Stimulated activated CD8-positive, alpha-beta memory T cell treated with anti-CD3 and anti-CD28 coated beads, Interleukin-7, amount 100 ng/mL, for 48 hours (primary cell): ENCODE data around the gene DENND2A.
"Not testable (repeated sequence)": the region's sequence is repeated elsewhere in the genome, so short reads cannot be mapped to it uniquely, and the experiment has no call there.

Experiments
- DNase-seq, 2 donors: peaks; one replicate each; pipeline ENCODE4 v3.0.0-alpha.2; 2020; ENCODE audit warnings: low read depth in 1 of 2; ENCODE audit errors: extremely low read depth in 1 of 2

The DENND2A gene

DNA sequence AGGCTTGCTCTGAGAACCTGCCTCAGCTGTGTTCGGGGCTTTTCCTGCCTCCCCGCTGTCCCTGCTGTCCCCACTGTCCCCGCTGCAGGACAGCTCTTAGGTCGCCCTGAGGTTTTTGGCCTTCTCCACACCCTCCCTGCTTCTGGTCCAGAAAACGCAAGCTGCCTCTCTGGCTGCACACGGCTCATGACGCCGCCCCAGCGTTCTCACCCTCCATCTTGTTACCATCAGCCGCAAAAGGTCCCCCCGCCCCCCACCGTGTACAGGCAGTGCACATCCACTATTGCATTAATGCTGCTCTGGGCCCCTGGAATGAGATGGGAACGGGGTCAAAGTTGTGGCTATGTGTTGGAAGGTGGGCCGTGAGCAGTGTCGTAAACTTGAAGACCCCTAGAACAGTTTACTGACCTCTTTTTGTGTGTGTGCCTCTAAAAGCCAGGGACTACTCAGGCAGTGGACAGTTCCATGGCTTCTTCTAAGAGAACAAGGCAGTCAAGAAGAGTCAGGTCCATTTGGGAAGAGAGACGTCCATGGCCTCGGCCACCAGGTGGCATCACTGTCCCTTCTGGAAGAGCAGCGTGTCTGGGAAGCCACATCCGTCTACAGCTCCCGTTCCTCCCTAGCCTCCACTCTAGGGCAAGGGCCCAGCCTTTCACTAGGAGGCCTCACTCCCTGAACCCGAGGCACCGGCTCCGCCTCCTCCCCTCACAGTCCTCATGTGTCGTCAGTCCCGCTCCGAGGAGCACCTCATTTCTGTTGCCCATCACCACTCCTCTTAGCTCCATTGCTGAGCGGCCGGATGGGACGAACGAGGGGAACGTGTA lies 122.9 kb downstream of the DENND2A start:
- peak; percentile 31 to 50 for DNase-seq

DNA sequence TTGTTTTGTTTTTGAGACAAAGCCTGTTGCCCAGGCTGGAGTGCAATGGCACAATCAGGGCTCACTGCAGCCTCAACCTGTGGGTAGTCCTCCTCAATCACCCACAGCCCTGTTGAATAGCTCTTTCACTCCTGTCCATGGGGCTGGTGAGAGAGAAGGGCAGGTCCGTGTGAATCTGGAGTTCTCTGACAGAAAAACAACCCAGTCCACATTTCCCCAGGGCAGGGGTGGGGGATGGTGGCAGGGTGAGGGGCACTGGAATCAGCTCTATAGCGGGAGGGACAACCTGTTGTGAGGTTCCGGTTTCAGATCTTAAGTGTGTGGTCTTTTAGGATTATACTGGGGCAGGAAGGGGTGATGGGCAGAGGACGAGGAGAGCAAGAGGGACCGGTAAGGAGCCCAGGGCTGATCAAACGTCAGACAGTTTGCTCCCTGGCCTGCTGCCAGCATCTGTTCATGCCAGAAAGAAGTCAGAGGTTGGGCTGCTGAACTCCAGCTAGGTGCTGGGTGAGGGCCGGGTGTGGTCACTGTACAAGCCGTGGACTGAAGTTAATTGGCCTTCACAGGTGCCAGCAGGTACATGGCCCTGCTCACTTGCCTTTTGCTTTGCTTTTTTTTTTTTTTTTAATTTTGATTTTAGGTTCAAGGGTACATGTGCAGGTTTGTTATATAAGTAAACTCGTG lies 128.2 kb downstream of the DENND2A start:
- DNase-seq = no peak

DNA sequence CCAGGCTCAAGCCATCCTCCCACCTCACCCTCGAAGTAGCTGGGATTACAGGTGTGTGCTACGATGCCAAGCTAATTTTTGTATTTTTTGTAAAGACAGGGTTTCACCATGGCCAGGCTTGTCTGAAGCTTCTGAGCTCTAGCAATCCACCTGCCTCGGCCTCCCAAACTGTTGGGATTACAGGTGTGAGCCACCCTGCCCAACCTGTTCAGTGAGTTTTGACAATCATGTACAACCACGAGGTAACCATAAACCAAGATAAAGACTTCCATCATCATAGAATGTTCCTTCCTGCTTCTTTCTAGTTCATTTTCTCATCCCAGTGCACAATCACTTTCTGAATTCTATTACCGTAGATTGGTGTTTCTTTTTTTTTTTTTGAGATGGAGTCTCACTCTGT lies 130.8 kb downstream of the DENND2A start:
- no peak for DNase-seq

- DNase-seq = not testable (repeated sequence)
Observed at GRCh38 chr7:140507556-140507955, 133.1 kb downstream of the DENND2A start.

DNA sequence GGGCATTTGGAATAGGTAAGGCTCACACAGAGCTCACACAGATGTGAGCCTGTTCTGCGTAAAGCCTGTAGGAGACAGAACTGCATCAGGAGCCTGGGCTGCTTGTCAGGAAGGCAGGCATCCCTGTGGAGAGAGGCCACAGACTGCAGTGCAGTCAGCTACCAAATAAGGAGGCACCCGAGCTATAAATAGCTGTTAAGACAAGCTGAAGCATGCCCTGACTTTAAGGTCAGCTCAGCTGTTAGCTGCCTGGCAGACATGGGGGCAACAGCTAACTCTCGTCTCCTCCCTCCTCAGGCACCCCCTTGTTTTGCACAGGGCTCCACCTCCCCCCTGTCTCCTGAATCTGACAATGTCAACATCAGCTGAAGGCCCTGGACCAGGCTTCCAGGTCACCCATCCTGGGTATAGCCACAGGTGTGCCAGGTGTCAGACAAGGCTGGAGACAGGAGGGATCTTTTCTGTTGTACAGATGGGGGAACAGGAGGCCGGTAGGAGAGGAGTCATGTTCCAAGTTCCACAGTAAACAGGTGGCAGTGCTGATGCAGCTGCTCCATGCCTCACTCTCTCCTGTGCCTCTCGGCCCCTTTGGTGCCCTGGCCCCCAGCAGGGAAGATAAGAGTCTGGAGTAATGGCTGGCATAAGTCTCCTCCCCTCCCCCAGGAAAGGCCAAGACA lies 133.7 kb downstream of the DENND2A start:
- no peak for DNase-seq

DNA sequence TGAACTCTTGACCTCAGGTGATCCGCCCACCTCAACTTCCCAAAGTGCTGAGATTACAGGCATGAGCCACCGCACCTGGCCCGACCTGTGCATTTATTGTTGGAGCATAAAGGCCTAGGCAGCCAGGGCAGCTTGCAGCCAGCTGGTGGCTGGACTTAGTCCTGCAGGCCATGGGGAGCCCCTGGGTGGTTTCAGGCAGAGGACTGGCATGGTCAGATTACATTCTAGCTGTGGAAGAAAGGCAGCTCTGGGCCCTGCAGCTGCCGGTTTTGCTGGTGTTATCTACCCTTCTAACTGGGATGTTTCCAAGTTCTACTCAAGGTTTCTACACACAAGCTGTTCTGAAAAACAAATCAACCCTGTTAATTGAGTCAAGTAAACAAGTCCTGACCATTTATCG lies 138.6 kb downstream of the DENND2A start:
- DNase-seq = no peak

DNA sequence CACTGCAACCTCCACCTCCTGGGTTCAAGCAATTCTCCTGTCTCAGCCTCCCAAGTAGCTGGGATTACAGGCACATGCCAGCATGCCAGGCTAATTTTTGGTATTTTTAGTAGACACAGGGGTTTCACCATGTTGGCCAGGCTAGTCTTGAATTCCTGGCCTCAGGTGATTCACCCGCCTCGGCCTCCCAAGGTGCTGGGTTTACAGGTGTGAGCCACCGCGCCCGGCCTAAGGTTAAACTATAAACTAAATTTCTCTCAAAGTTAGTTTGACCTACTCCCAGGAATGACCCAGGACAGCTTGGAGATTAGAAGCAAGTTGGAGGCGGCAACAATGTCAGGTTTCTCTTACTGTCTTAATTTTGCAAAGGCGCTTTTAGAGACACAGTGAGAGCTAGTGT lies 142.8 kb downstream of the DENND2A start:
- DNase-seq = not testable (repeated sequence)

DNA sequence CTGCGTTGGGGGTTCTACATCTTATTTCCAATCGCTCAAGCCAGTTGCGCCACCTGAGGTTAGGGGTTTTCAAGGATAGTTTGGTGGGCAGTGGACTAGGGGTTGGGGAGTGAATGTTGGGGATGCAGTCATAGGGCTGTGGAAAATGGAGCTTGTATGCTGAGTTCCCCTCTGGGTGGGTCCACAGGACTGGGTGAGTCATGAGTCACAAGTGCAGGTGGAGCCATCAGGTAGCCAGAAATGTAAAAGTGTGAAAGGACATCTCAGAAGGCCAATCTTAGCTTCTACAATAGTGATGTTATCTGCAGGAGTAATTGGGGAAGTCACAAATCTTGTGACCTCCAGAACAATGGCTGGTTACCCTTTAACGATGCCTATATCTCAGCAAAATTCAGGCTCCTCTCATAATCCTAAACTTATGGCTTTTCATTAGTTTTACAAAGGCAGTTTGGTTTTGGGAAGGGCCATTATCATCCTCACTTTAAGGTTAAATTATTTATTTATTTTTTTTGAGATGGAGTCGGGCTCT lies 143.3 kb downstream of the DENND2A start:
- no peak for DNase-seq

- DNase-seq = no peak
Observed at GRCh38 chr7:140495514-140496097, 145.0 kb downstream of the DENND2A start.

DNA sequence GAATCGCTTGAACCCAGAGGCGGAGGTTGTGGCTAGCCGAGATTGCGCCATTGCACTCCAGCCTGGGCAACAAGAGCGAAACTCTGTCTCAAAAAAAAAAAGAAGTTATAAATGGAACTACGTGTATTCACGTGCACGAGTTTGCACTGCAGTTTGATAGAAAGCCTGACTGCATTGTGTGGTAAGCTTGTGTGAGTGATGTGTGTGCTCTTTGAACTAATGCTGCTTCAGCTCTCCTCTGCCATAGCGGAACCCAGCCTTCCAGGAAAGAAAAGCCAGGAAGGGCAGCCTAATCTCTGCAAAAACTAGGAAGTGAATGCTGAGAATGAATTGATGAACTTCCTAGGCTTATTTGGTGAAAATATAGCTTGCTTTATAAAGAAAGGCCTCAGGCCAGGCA lies 145.7 kb downstream of the DENND2A start:
- DNase-seq = no peak

GRCh38 chr7:140489026-140489359 lies 151.6 kb downstream of the DENND2A start:
- DNase-seq = no peak

GRCh38 chr7:140485500-140486265 lies 154.9 kb downstream of the DENND2A start:
- no peak for DNase-seq

DNA sequence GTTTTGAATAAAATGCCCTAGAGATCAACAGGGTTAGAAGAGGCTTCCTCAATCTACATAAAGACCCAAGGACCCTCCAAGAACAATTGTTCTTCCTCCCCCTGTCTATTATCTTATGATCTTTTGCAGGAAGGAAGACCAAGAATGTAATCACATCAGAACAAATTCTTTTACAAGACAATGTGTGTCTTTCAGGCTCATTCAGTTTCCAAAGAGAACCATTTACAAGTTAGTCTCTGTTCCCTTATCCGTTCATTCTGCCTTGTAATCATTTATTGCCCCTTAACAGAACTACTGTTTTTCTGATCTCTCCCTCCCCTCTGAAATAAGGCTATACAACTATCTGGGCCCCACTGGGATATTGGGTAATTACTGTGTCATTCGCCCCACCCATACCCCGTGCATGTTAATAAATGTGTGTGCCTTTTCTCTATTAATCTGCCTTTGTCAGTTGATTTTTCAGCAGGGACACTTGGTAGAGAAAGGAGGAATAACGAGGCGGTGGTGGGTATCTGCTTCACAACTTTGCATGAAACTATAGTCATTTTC lies 155.6 kb downstream of the DENND2A start:
- no peak for DNase-seq

DNA sequence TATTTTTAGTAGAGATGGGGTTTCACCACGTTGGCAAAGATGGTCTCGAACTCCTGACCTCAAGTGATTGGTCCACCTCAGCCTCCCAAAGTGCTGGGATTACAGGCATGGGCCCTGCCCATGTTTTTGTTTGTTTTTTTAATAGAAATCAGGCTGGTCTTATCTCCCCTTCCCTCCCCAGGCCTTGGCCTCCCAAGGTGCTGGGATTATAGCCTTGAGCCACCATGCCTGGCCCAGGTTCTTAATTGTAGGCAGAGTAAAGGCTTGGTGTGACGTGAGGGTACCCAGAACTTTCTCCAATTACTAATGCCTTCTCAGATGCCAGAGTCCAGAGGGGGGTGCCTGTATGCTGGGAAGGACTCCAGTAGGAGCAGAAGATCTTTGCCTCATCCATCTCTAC lies 156.1 kb downstream of the DENND2A start:
- DNase-seq = no peak

- DNase-seq = no peak
Observed at GRCh38 chr7:140479739-140480084, 160.9 kb downstream of the DENND2A start.

DNA sequence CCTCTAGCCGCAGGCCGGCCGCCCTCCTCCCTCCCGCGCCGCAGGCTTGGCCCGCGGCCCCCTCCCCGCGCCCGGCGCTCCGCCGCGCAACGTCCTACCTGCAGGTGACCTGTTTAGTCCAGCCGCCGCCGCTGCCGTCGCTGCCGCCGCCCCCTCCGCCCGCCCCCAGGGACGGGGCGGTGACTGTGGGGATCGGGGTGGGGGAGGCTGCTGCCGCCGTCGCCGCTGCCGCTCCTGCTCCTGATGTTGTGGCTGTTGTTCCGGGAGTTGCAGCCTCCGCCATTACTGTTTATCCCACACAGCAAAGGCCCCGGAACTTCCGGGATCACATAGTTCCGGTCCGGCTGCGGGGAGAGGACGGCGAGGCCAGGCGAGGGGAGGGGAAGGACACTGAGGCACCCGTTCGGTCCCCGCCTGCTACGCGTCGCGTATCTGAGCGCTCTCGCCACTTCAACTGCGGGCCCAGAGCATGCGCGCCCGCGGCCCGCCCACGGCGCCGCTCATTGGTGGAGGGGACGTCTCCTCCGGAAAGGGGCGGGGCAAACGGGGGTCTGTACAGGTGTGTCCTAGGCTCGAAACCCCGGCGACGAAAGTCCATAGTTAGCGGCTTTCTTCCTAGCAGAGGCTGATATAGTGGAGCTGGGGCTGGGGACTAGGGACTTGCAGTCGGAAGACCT lies 161.4 kb downstream of the DENND2A start, which contains the start of gene MKRN1:
Gene MKRN1, minus strand, starts transcription at position 444 of the 677 bp plus-strand sequence. Its CDS starts 161 bp downstream, at position 283.
- DNase-seq = peak; percentile 86 to 94

DNA sequence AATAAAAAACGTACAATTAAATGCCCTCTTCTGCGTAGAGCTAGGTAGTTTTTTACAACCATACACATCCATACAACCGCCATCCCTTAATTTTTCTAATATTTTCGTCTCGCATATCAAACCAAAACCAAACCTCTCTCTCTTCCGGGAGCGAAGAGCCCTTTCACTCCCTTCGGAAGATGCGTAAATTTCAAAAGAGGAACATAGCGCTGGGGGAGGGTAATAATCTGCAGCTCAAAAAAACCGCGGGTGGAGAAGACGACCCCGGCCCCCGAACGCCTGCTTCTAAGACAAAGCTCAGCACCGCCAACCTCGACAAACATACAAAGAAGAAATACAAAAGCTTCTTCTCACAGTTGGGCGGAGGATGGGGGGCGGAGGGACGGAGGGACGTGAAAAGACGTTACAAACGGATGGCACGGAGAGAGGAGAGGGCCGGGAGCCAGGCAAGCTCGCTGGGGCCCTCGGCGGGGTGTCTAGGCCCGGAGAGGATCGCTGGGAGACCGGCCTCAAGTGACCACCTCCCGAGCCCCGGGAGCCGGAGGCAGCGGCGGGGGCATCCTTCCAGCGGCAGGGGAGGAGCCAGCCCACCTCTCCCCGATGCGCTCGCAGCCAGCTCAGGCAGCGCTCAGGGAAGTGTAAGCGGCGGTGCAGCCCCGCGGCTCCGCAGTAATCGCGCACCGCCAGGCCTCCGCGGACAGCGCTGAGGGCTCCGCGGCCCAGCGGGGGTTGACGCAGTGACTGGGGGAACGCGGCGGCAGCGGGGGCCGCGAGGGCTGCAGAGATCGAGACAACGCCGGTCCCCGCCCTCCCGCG lies 162.2 kb downstream of the DENND2A start:
- peak in 1 of 2 donors; percentile 9 for DNase-seq

- no peak for DNase-seq
Observed at GRCh38 chr7:140476698-140477261, 163.8 kb downstream of the DENND2A start.
